SU-DHL-6 (cell line): ENCODE data around the gene ADAT3.

Experiments used
- CTCF ChIP-seq: fragments of 200-600 bp; sonication (generic); IDR thresholded peaks from one replicate; pipeline ENCODE4 v1.5.1; 2017; ENCODE audit warnings: antibody characterized with exemption, mild to moderate bottlenecking, low read length, moderate library complexity; ENCODE audit not compliant: insufficient read depth, poor library complexity, severe bottlenecking
- EZH2phosphoT487 ChIP-seq: fragments of 200-600 bp; sonication (generic), shearing (Covaris generic); conservative IDR thresholded peaks from 2 replicates; pipeline ENCODE4 v1.6.1; 2018; ENCODE audit warnings: mild to moderate bottlenecking, antibody characterized with exemption, low read length, moderate library complexity, mixed read lengths

- TF ChIP-seq CTCF (no peak), EZH2phosphoT487 (no peak)
Observed at GRCh38 chr19:1857648-1858326, 47.4 kb upstream of the ADAT3 start.
